ENCODE data around the gene ZNF638. TPM values are rescaled to one million over a fixed set of nuclear protein-coding genes. Genes with fewer than 3 reads are reported as not detected.

ZNF638 gene
- total and polyA plus RNA-seq, 2 of the 4 experiments (the other 2 are of a cell fraction): 46.4 to 129 TPM

GRCh38 chr2:71298914-71299313 is 32.7 kb upstream of the ZNF638 start:
- H3K79me1 ChIP-seq (ENCODE audit: low read depth in 1 of 2, low read length in 2 of 2): no peaks in the 10 kb centered on the region
- no peak overlapping the region for H4K91ac ChIP-seq (ENCODE audit: insufficient read depth, low read depth, low read length)
- no peak overlapping the region for H3K23ac ChIP-seq (ENCODE audit: low read depth, low read length)
- no peaks in the 10 kb centered on the region for H3K4me1 ChIP-seq (ENCODE audit: control insufficient read depth, insufficient read depth, low read length)
- no peak overlapping the region for H2BK5ac ChIP-seq (ENCODE audit: low read depth, low read length, poor library complexity, severe bottlenecking)
- CTCF ChIA-PET: interaction anchor here (0.8 to 3.3 kb wide), 8 partner anchors 25 to 215 kb away, joined by 3 to 69 read pairs (median 4); partner anchors contain the start of gene ZNF638
- WGBS, 2 experiments (ENCODE audit: extremely low coverage in 2 of 2, insufficient read length in 1 of 2): no CpG with 5 or more reads among the region's 2 CpGs
- H3K56ac ChIP-seq (ENCODE audit: extremely low read depth, insufficient read depth, low read length): no peak overlapping the region
- BruUV-seq (replicated peaks): no TSS peak
- H3K9ac ChIP-seq (ENCODE audit: low read depth, low read length): no peak overlapping the region
- ATAC-seq (ENCODE audit: low read depth): no peak
- in situ Hi-C loops (cut with MboI; ENCODE audit: low sequenced_read_pairs): loop anchor here (5.0 kb wide), 1 partner anchor 213 kb away; no protein-coding TSS in a partner anchor
- no peaks in the 10 kb centered on the region for H3K9me3 ChIP-seq (ENCODE audit: control insufficient read depth, insufficient read depth, low read length)
- no peak overlapping the region for H3K4me3 ChIP-seq (ENCODE audit: insufficient read depth, low read depth, low read length)
- POLR2A ChIA-PET (ENCODE audit: unreplicated experiment): interaction anchor here (1.3 kb wide), 1 partner anchor 212 kb away, joined by 7 read pairs; no protein-coding TSS in a partner anchor
- no peak overlapping the region for H3K27ac ChIP-seq (ENCODE audit: insufficient read depth, low read length)
- no peak overlapping the region for H2AFZ ChIP-seq (replicated peaks; ENCODE audit: low read length, poor library complexity)
- intact Hi-C loops (cut with micrococcal nuclease): loop anchor here (1.0 kb wide), 1 partner anchor 211 kb away; no protein-coding TSS in a partner anchor
- peaks cover 1% of the 10 kb centered on the region for H3K27me3 ChIP-seq (ENCODE audit: control insufficient read depth, insufficient read depth, low read length)
- H3K18ac ChIP-seq (ENCODE audit: low read depth, low read length): no peak overlapping the region
- no peak overlapping the region for H3K14ac ChIP-seq (replicated peaks; ENCODE audit: low read depth, low read length)
- no peak overlapping the region for H4K8ac ChIP-seq (ENCODE audit: low read depth in 2 of 2, low read length in 2 of 2)
- no peaks in the 10 kb centered on the region for H3K36me3 ChIP-seq (ENCODE audit: control insufficient read depth, insufficient read depth, low read length)
- no peak overlapping the region for H2BK15ac ChIP-seq (ENCODE audit: low read depth, low read length)
- no peak for DNase-seq
- no peak for TF ChIP-seq NFE2L2 (IDR thresholded peaks at IDR 0.05; ENCODE audit: low read depth, low read length)
- TF ChIP-seq RCOR1 (IDR thresholded peaks at IDR 0.05; ENCODE audit: insufficient replicate concordance, low read length): no peak
- no peak for TF ChIP-seq USF2 (IDR thresholded peaks at IDR 0.05; ENCODE audit: low read depth, low read length)
- no peak for TF ChIP-seq MAZ (IDR thresholded peaks at IDR 0.05; ENCODE audit: borderline replicate concordance, low read depth, low read length)
- no peak for TF ChIP-seq POLR2A (IDR thresholded peaks at IDR 0.05; ENCODE audit: low read depth, low read length)
- no peak for TF ChIP-seq RFX5 (IDR thresholded peaks at IDR 0.05; ENCODE audit: low read depth, low read length)
- TF ChIP-seq, protein P1, sequence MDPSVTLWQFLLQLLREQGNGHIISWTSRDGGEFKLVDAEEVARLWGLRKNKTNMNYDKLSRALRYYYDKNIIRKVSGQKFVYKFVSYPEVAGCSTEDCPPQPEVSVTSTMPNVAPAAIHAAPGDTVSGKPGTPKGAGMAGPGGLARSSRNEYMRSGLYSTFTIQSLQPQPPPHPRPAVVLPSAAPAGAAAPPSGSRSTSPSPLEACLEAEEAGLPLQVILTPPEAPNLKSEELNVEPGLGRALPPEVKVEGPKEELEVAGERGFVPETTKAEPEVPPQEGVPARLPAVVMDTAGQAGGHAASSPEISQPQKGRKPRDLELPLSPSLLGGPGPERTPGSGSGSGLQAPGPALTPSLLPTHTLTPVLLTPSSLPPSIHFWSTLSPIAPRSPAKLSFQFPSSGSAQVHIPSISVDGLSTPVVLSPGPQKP (IDR thresholded peaks at IDR 0.05; ENCODE audit: borderline replicate concordance, low read depth, low read length): no peak
- no peak for TF ChIP-seq FOS (IDR thresholded peaks at IDR 0.05; ENCODE audit: low read depth, low read length)
- no peak for TF ChIP-seq SMC3 (IDR thresholded peaks at IDR 0.05; ENCODE audit: low read depth, low read length)
- no peak for TF ChIP-seq MAFK (IDR thresholded peaks at IDR 0.05; ENCODE audit: low read depth, low read length)
- no peak for TF ChIP-seq RAD21 (IDR thresholded peaks at IDR 0.05; ENCODE audit: low read length)
- TF ChIP-seq CEBPB (IDR thresholded peaks at IDR 0.05; ENCODE audit: low read depth, low read length): no peak
- H4K20me1 ChIP-seq (ENCODE audit: insufficient read depth, low read length): no peaks in the 10 kb centered on the region
- H3K4me2 ChIP-seq (ENCODE audit: low read depth, low read length): no peak overlapping the region
- dilution Hi-C loops (cut with HindIII; ENCODE audit: low sequenced_read_pairs, unreplicated experiment): no loop called here
- no peak overlapping the region for H4K5ac ChIP-seq (ENCODE audit: low read depth, low read length)
- H2BK120ac ChIP-seq (ENCODE audit: low read depth, low read length): no peak overlapping the region
- H3K9me1 ChIP-seq (ENCODE audit: insufficient read depth, low read length): no peaks in the 10 kb centered on the region
- no peak overlapping the region for H2BK20ac ChIP-seq (ENCODE audit: low read depth, low read length)
- no peak overlapping the region for H2AK9ac ChIP-seq (replicated peaks; ENCODE audit: low read depth, low read length, poor library complexity)
- no peak overlapping the region for H2AK5ac ChIP-seq (ENCODE audit: low read depth, low read length)
- no peak overlapping the region for H3K4ac ChIP-seq (ENCODE audit: low read depth, low read length)

All from IMR-90 (cell line).